Measurements from ENCODE around the gene TMCC3. TPM values are rescaled to one million over a fixed set of nuclear protein-coding genes. Genes with fewer than 3 reads are reported as not detected.

TMCC3 gene
- total and polyA plus RNA-seq, 2 donors from 2014 or later, result 6.7 to 14.7 TPM

DNA sequence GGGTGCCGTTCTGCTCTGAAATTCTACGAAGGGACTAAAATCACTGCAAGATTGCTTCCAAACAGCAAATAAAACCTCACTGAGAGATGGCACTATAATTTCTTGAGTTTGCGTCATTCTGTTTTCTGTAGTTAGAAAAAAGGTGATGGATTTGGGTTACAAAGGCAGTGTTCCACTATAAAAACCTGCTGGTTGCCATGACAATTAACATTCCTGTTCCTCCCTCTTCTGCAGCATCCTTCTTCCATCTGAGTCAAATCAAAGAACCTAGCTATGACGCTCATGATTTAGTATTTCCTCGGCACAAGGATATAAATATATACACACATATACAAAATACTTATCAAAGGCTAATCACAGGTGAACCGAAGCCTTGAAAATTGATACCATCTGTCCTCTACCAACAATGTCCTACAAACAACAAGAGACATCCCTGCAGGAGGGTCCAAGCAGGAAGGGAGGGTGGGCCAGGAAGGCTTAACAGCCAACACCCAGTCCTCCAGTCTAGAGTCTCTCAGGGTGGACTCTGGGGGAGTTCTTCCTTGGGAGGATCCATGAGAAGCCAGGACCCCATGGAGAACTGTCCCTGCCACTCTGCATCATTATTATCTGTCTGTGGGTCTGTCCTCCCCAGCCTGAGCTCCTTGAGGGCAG, 21.4 kb downstream of the TMCC3 start:
- intact Hi-C loops (cut with DNase I), result no loop called here
- Histone ChIP-seq H3K4me3 (ENCODE audit: low read length in 3 of 3) (no peak overlapping the region), H3K9ac (ENCODE audit: low read length in 3 of 3) (no peak overlapping the region), H3K27me3 (ENCODE audit: control insufficient read depth, insufficient read depth, low read length) (no peaks in the 10 kb centered on the region), H3K9me3 (ENCODE audit: control insufficient read depth in 2 of 3, insufficient read depth in 1 of 3, low read length in 3 of 3) (no peaks in the 10 kb centered on the region), H3K36me3 (ENCODE audit: control insufficient read depth in 2 of 3, insufficient read depth in 3 of 3, low read length in 3 of 3) (no peaks in the 10 kb centered on the region), H3K4me1 (ENCODE audit: control insufficient read depth in 2 of 3, insufficient read depth in 2 of 3, low read depth in 1 of 3, low read length in 3 of 3) (peaks cover 0 to 11% (median 9%) of the 10 kb centered on the region in 3 donors), H3K27ac (ENCODE audit: low read depth in 2 of 2, low read length in 2 of 2) (no peak overlapping the region)
- no peak for TF ChIP-seq CTCF (IDR thresholded peaks at IDR 0.05; ENCODE audit: borderline replicate concordance, extremely low read depth, insufficient read depth)
- FAIRE-seq (no peak), DNase-seq (no peak)

DNA sequence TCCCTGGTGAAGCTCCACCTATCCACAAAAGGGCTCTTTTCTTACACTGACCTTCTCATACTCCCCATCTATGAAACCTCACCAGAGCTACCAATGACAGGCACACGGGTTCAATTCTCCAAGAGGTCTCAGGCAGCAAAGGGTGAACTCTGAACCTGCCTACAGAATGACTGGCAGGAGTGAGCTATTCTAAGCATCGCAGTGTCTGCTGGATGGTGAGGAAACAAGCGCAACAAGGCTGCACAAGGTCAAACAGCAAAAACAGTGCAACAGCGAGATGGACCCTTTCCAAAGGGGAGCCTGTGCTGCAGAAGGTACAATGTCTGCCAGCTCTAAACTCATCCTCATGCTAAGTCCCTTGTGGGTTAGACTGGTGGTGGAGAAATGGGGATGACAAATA, 22.0 kb downstream of the TMCC3 start:
- Histone ChIP-seq H3K4me3 (ENCODE audit: low read length in 3 of 3) (no peak overlapping the region), H3K9me3 (ENCODE audit: control insufficient read depth in 2 of 3, insufficient read depth in 1 of 3, low read length in 3 of 3) (no peaks in the 10 kb centered on the region), H3K36me3 (ENCODE audit: control insufficient read depth in 2 of 3, insufficient read depth in 3 of 3, low read length in 3 of 3) (no peaks in the 10 kb centered on the region), H3K27me3 (ENCODE audit: control insufficient read depth, insufficient read depth, low read length) (no peaks in the 10 kb centered on the region), H3K27ac (ENCODE audit: low read depth in 2 of 2, low read length in 2 of 2) (no peak overlapping the region), H3K9ac (ENCODE audit: low read length in 3 of 3) (no peak overlapping the region), H3K4me1 (ENCODE audit: control insufficient read depth in 2 of 3, insufficient read depth in 2 of 3, low read depth in 1 of 3, low read length in 3 of 3) (peaks cover 0 to 11% (median 11%) of the 10 kb centered on the region in 3 donors)
- TF ChIP-seq CTCF (IDR thresholded peaks at IDR 0.05; ENCODE audit: borderline replicate concordance, extremely low read depth, insufficient read depth), result no peak
- DNase-seq (no peak), FAIRE-seq (no peak)
- intact Hi-C loops (cut with DNase I), result no loop called here

DNA sequence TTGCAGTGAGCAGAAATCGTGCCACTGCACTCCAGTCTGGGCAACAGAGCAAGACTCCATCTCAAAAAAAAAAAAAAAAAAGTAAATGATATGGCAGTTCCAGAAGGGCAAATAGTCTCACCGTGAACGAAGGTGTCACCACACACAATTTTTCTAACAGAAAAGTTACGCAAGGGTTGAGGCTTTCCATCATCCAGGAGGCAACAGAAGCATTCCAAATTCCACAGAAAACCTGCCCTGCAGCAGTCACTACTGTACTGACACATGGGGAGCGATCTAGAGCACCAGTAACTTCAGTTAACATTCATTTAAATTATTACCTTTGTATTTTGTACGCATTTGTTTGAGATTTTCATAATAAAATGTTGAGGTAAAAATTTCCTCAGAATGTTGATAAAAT, 24.8 kb downstream of the TMCC3 start:
- Histone ChIP-seq H3K4me3 (ENCODE audit: low read length in 3 of 3) (no peak overlapping the region), H3K9me3 (ENCODE audit: control insufficient read depth in 2 of 3, insufficient read depth in 1 of 3, low read length in 3 of 3) (no peaks in the 10 kb centered on the region), H3K27me3 (ENCODE audit: control insufficient read depth, insufficient read depth, low read length) (no peaks in the 10 kb centered on the region), H3K27ac (ENCODE audit: low read depth in 2 of 2, low read length in 2 of 2) (no peak overlapping the region), H3K36me3 (ENCODE audit: control insufficient read depth in 2 of 3, insufficient read depth in 3 of 3, low read length in 3 of 3) (no peaks in the 10 kb centered on the region), H3K4me1 (ENCODE audit: control insufficient read depth in 2 of 3, insufficient read depth in 2 of 3, low read depth in 1 of 3, low read length in 3 of 3) (peaks cover 3 to 28% (median 14%) of the 10 kb centered on the region in 3 donors), H3K9ac (ENCODE audit: low read length in 3 of 3) (no peak overlapping the region)
- no peak for DNase-seq
- intact Hi-C loops (cut with DNase I), result no loop called here
- no peak for FAIRE-seq
- TF ChIP-seq CTCF (IDR thresholded peaks at IDR 0.05; ENCODE audit: borderline replicate concordance, extremely low read depth, insufficient read depth), result no peak
